GM21526 (cell line): ENCODE measurements around the gene URB2.
"Not testable (repeated sequence)": the region's sequence is repeated elsewhere in the genome, so short reads cannot be mapped to it uniquely, and the experiment has no call there.

Experiments used
- ATAC-seq: cut with Tn5 transposase; IDR thresholded peaks from one replicate; pipeline ENCODE4 v1.9.1; 2021; ENCODE audit warnings: moderate library complexity; ENCODE audit not compliant: unreplicated experiment, low FRiP score

URB2 gene

GRCh38 chr1:229689273-229689672 lies 63.2 kb downstream of the URB2 start:
- ATAC-seq, result no peak

GRCh38 chr1:229689904-229690303 lies 63.9 kb downstream of the URB2 start:
- ATAC-seq, result no peak

GRCh38 chr1:229690662-229691061 lies 64.6 kb downstream of the URB2 start:
- no peak for ATAC-seq

GRCh38 chr1:229691362-229691761 lies 65.3 kb downstream of the URB2 start:
- ATAC-seq, result no peak

GRCh38 chr1:229693129-229693900 lies 67.3 kb downstream of the URB2 start:
- no peak for ATAC-seq

GRCh38 chr1:229694053-229694693 lies 68.1 kb downstream of the URB2 start:
- ATAC-seq, result no peak

GRCh38 chr1:229696385-229696784 lies 70.3 kb downstream of the URB2 start:
- no peak for ATAC-seq

- no peak for ATAC-seq
Observed at GRCh38 chr1:229699613-229700267, 73.7 kb downstream of the URB2 start.

- no peak for ATAC-seq
Observed at GRCh38 chr1:229704157-229704556, 78.1 kb downstream of the URB2 start.

GRCh38 chr1:229705152-229705551 lies 79.1 kb downstream of the URB2 start:
- ATAC-seq, result not testable (repeated sequence)

- ATAC-seq, result not testable (repeated sequence)
Observed at GRCh38 chr1:229707127-229707526, 81.1 kb downstream of the URB2 start.

- ATAC-seq, result no peak
Observed at GRCh38 chr1:229709500-229710013, 83.5 kb downstream of the URB2 start.
